Adrenal gland (tissue), 12 donors: ENCODE measurements around the gene MAGOHB. TPM values are rescaled to one million over a fixed set of nuclear protein-coding genes. Genes with fewer than 3 reads are reported as not detected.

ENCODE experiments used
- DNase-seq, 7 donors: peaks; one replicate each; pipeline ENCODE4 v3.0.0-alpha.2; 2019 to 2020
- H3K27ac ChIP-seq, 5 donors: fragments of 200-600 bp; sonication (generic) in 4 of 5; 1 replicate in 3 of 5; 2 replicates in 2 of 5; pipeline versions ENCODE4 v1.5.1 to v1.8.0; 2016 to 2020; ENCODE audit warnings: mild to moderate bottlenecking in 1 of 5
- H3K27me3 ChIP-seq: fragments of 200-600 bp; 2 replicates; pipeline ENCODE4 v1.8.0; 2021
- H3K36me3 ChIP-seq, 2 donors: fragments of 200-600 bp; replicated peaks in 1 of 2; 1 replicate in 1 of 2; 2 replicates in 1 of 2; pipeline versions ENCODE4 v1.5.1 to v1.8.0; 2018 to 2022
- H3K4me1 ChIP-seq, 2 donors: fragments of 200-600 bp; replicated peaks in 1 of 2; 1 replicate in 1 of 2; 2 replicates in 1 of 2; pipeline versions ENCODE4 v1.5.1 to v1.8.0; 2018 to 2021
- H3K4me3 ChIP-seq, 4 donors: fragments of 200-600 bp; sonication (generic) in 3 of 4; one replicate each; pipeline ENCODE4 v1.5.1; 2016 to 2018
- H3K9me3 ChIP-seq, 3 donors: fragments of 200-600 bp; sonication (generic) in 1 of 3; replicated peaks in 1 of 3; 1 replicate in 2 of 3; 2 replicates in 1 of 3; pipeline versions ENCODE4 v1.5.1 to v1.8.0; 2016 to 2021
- POLR2A ChIP-seq, 2 donors: fragments of 450-650 bp; IDR thresholded peaks; one replicate each; pipeline ENCODE4 v1.6.1; 2017; ENCODE audit warnings: antibody characterized with exemption in 2 of 2, mild to moderate bottlenecking in 2 of 2, moderate library complexity in 1 of 2
- WGBS, 4 donors: extraction: QIAGEN DNeasy Blood & Tissue Kit in 2 of 4; methylation state at CpG; one replicate each; pipeline versions ENCODE4 v1.1.5 to v1.1.7; 2013 to 2017; 5-methylcytosine and 5-hydroxymethylcytosine counted together
- intact Hi-C, 2 donors: fragments of 100-400 bp; cut with DNase I; formaldehyde crosslinking; loops; one replicate each; pipeline versions ENCODE4 v1.14.1 to v1.15.0; 2022 to 2023
- polyA plus RNA-seq, 3 donors: library from polyadenylated mRNA; stranded (reverse); fragments of 200-250 nt in 2 of 3; fragments of 350-450 nt in 1 of 3; fragmentation: Illumina TruSeq in 1 of 3; extraction: RNeasy Lipid Tissue Mini Kit (QIAGEN cat#74804) in 1 of 3; gene quantifications; one replicate each; pipeline ENCODE4 v1.2.3, GENCODE V29; 2013 to 2014
- total RNA-seq, 9 donors: library from RNA; depleted of rRNA in 4 of 9; stranded (reverse); fragments of >200 nt in 4 of 9; fragments of 120-200 nt in 1 of 9; fragmentation: NEBNext Ultra II Directional in 1 of 9; extraction: Animal tissue kit (Norgen Biotek cat#: 25700) in 1 of 9; gene quantifications; one replicate each; pipeline versions ENCODE4 v1.1.0 to v1.2.4, GENCODE V29; 2013 to 2023
- TF ChIP-seq, protein P1 (sequence below), 6 experiments: fragments of 450-650 bp in 4 of 6; fragments of 200-600 bp in 2 of 6; sonication (generic) in 1 of 6; IDR thresholded peaks; 1 replicate in 5 of 6; 2 replicates in 1 of 6; pipeline versions ENCODE4 v1.5.1 to v1.8.0; 2016 to 2021; ENCODE audit warnings: antibody characterized with exemption in 6 of 6, mild to moderate bottlenecking in 2 of 6, moderate library complexity in 1 of 6
- donor health status: healthy with polysubstance abuse.
- donor health status: Bipolar disorder and iron deficiency.
- donor health status: DM: yes; HTN: yes; CAD: no.
- donor health status: DM: no; HTN: no; CAD: no.
- donor health status: DM: no; HTN: no; CAD: no.
- donor health status: DM: yes; HTN: yes; CAD: no.

Gene MAGOHB
- total and polyA plus RNA-seq, 12 donors: 4.4 to 38.7 (median 19.3) TPM

GRCh38 chr12:10638728-10639127 lies 25.3 kb upstream of the MAGOHB start:
- no peaks in the 10 kb centered on the region for H3K4me1 ChIP-seq
- DNase-seq: no peak
- H3K9me3 ChIP-seq: no peaks in the 10 kb centered on the region
- no peak overlapping the region for H3K4me3 ChIP-seq
- no peaks in the 10 kb centered on the region for H3K27me3 ChIP-seq
- no peak overlapping the region for H3K27ac ChIP-seq
- H3K36me3 ChIP-seq: no peaks in the 10 kb centered on the region
- 70 to 93% (median 85%) methylated on average over 1 of the region's 1 CpG for WGBS, 4 donors
- TF ChIP-seq, protein P1, sequence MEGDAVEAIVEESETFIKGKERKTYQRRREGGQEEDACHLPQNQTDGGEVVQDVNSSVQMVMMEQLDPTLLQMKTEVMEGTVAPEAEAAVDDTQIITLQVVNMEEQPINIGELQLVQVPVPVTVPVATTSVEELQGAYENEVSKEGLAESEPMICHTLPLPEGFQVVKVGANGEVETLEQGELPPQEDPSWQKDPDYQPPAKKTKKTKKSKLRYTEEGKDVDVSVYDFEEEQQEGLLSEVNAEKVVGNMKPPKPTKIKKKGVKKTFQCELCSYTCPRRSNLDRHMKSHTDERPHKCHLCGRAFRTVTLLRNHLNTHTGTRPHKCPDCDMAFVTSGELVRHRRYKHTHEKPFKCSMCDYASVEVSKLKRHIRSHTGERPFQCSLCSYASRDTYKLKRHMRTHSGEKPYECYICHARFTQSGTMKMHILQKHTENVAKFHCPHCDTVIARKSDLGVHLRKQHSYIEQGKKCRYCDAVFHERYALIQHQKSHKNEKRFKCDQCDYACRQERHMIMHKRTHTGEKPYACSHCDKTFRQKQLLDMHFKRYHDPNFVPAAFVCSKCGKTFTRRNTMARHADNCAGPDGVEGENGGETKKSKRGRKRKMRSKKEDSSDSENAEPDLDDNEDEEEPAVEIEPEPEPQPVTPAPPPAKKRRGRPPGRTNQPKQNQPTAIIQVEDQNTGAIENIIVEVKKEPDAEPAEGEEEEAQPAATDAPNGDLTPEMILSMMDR (IDR thresholded peaks at IDR 0.05): no peak
- TF ChIP-seq POLR2A (IDR thresholded peaks at IDR 0.05): no peak
- intact Hi-C loops: no loop called here

GRCh38 chr12:10636611-10637010 lies 23.2 kb upstream of the MAGOHB start:
- H3K9me3 ChIP-seq: no peaks in the 10 kb centered on the region
- TF ChIP-seq, protein P1 (IDR thresholded peaks at IDR 0.05): no peak
- no peak for TF ChIP-seq POLR2A (IDR thresholded peaks at IDR 0.05)
- H3K27me3 ChIP-seq: no peaks in the 10 kb centered on the region
- no peak overlapping the region for H3K27ac ChIP-seq
- 47 to 68% (median 63%) methylated on average over 6 of the region's 6 CpGs for whole genome bisulfite sequencing, 4 donors
- intact Hi-C loops: no loop called here
- H3K4me1 ChIP-seq: no peaks in the 10 kb centered on the region
- H3K36me3 ChIP-seq: no peaks in the 10 kb centered on the region
- H3K4me3 ChIP-seq: no peak overlapping the region
- no peak for DNase-seq

- TF ChIP-seq, protein P1 (IDR thresholded peaks at IDR 0.05): no peak
- TF ChIP-seq POLR2A (IDR thresholded peaks at IDR 0.05): no peak
- no peaks in the 10 kb centered on the region for H3K36me3 ChIP-seq
- intact Hi-C loops: no loop called here
These were observed 22.7 kb upstream of the MAGOHB start for GRCh38 chr12:10636124-10636523.

DNA sequence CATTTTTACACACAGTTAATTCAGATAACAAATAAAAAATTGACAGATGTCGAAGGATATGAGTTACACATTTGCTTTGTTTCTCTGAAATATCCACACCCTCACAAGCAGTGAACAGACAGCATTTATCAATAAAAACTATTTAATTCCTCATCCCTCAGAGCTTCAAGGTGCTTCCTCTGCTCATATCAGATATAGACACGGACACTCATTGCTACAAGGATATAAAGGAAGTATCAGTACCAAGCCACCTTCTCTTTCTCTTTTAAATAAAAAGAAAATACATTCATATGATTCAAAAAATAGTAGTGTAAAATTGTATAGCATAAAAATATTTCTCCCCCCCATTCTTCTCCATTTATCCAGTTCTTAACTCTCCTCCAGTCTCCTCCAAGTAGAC lies 21.9 kb upstream of the MAGOHB start:
- WGBS, 4 donors: 64 to 70% (median 67%) methylated on average over 2 of the region's 2 CpGs
- no peak for TF ChIP-seq POLR2A (IDR thresholded peaks at IDR 0.05)
- TF ChIP-seq, protein P1 (IDR thresholded peaks at IDR 0.05): no peak
- H3K4me3 ChIP-seq: no peak overlapping the region
- H3K9me3 ChIP-seq: no peaks in the 10 kb centered on the region
- H3K4me1 ChIP-seq: no peaks in the 10 kb centered on the region
- DNase-seq: no peak
- no peaks in the 10 kb centered on the region for H3K36me3 ChIP-seq
- intact Hi-C loops: no loop called here
- no peak overlapping the region for H3K27ac ChIP-seq
- H3K27me3 ChIP-seq: no peaks in the 10 kb centered on the region

More at GRCh38 chr12:10636124-10636523, 22.7 kb upstream of the MAGOHB start:
- 80 to 84% (median 84%) methylated on average over 3 of the region's 3 CpGs for WGBS, 4 donors
- H3K4me3 ChIP-seq: no peak overlapping the region
- H3K27me3 ChIP-seq: no peaks in the 10 kb centered on the region
- no peaks in the 10 kb centered on the region for H3K9me3 ChIP-seq
- no peaks in the 10 kb centered on the region for H3K4me1 ChIP-seq
- DNase-seq: no peak
- no peak overlapping the region for H3K27ac ChIP-seq
